Endothelial cell of umbilical vein (primary cell): ENCODE data around the gene CLRN1. TPM values are rescaled to one million over a fixed set of nuclear protein-coding genes. Genes with fewer than 3 reads are reported as not detected.

Source experiments
- BruUV-seq: library from RNA; stranded (reverse); fragments of 400-500 nt; replicated peaks from 2 replicates; lab custom pipeline; 2021; lab: Mats Ljungman, UMichigan
- CTCF ChIA-PET: fragments of 300-600, 350-600 bp; sonication (Branson Sonifier 250); formaldehyde crosslinking; loops from one replicate; lab custom pipeline; 2021; ENCODE audit warnings: antibody characterized with exemption, inconsistent platforms; lab: Charles Lee
- POLR2A ChIA-PET: fragments of 300-600, 350-600 bp; sonication (Branson Sonifier 250); formaldehyde crosslinking; loops from one replicate; lab custom pipeline; 2021; ENCODE audit warnings: antibody characterized with exemption, inconsistent platforms; lab: Charles Lee
- DNase-seq: peaks from one replicate; pipeline ENCODE4 v3.0.0-alpha.2; 2011; ENCODE audit warnings: low read depth, low spot score
- FAIRE-seq: peaks from 2 replicates; lab custom pipeline; 2011; peaks lifted over from hg19 to GRCh38; lab: Jason Lieb, UNC
- H2AFZ ChIP-seq: 2 replicates; pipeline ENCODE4 v1.6.0; 2012; ENCODE audit warnings: low read depth, low read length, control low read depth, inconsistent platforms
- H3K27ac ChIP-seq: 2 replicates; pipeline ENCODE4 v1.5.1; 2011; ENCODE audit warnings: low read depth, mild to moderate bottlenecking, control low read depth, low read length, moderate library complexity; ENCODE audit not compliant: insufficient read depth
- H3K27me3 ChIP-seq, 2 experiments: 2 replicates each; pipeline versions ENCODE4 v1.6.0 to v1.6.1; 2011; ENCODE audit warnings: low read length in 2 of 2, mixed read lengths in 1 of 2; ENCODE audit not compliant: control insufficient read depth in 2 of 2, insufficient read depth in 2 of 2
- H3K36me3 ChIP-seq, 2 experiments: 2 replicates in 1 of 2; 3 replicates in 1 of 2; pipeline ENCODE4 v1.5.1; 2011; ENCODE audit warnings: low read length in 2 of 2, mild to moderate bottlenecking in 1 of 2, moderate library complexity in 1 of 2; ENCODE audit not compliant: control insufficient read depth in 2 of 2, insufficient read depth in 2 of 2; ENCODE audit errors: extremely low read depth in 1 of 2
- H3K4me1 ChIP-seq: 3 replicates; pipeline ENCODE4 v1.5.1; 2011; ENCODE audit warnings: mild to moderate bottlenecking, low read length; ENCODE audit not compliant: control insufficient read depth, insufficient read depth; ENCODE audit errors: extremely low read depth
- H3K4me2 ChIP-seq: 2 replicates; pipeline ENCODE4 v1.6.1; 2011; ENCODE audit warnings: low read length, control low read depth, mixed read lengths; ENCODE audit not compliant: insufficient read depth
- H3K4me3 ChIP-seq, 3 experiments: fragments of 200-600 bp in 1 of 3; sonication (generic), shearing (Covaris generic) in 1 of 3; replicated peaks in 1 of 3; 2 replicates each; pipeline ENCODE4 v1.5.1; 2011 to 2016; ENCODE audit warnings: control low read depth in 3 of 3, low read length in 3 of 3, mild to moderate bottlenecking in 2 of 3, inconsistent platforms in 1 of 3, low read depth in 1 of 3, moderate library complexity in 1 of 3; ENCODE audit not compliant: insufficient read depth in 1 of 3
- H3K79me2 ChIP-seq: 2 replicates; pipeline ENCODE4 v1.6.0; 2012; ENCODE audit warnings: low read length, inconsistent platforms; ENCODE audit not compliant: control insufficient read depth, insufficient read depth
- H3K9ac ChIP-seq: replicated peaks from 2 replicates; pipeline ENCODE3; 2011; ENCODE audit warnings: low read length, control low read depth; ENCODE audit not compliant: insufficient read depth; ENCODE audit errors: extremely low read depth
- H3K9me1 ChIP-seq: replicated peaks from 3 replicates; pipeline ENCODE4 v1.6.0; 2011; ENCODE audit warnings: mild to moderate bottlenecking, low read length; ENCODE audit not compliant: control insufficient read depth, insufficient read depth; ENCODE audit errors: extremely low read depth
- H3K9me3 ChIP-seq: replicated peaks from 2 replicates; pipeline ENCODE4 v1.5.1; 2012; ENCODE audit warnings: low read length, inconsistent platforms; ENCODE audit not compliant: control insufficient read depth, insufficient read depth
- H4K20me1 ChIP-seq: replicated peaks from 2 replicates; pipeline ENCODE3; 2011; ENCODE audit warnings: mild to moderate bottlenecking, low read length; ENCODE audit not compliant: control insufficient read depth, insufficient read depth; ENCODE audit errors: extremely low read depth
- CTCF ChIP-seq, 2 donors: IDR thresholded peaks; 1 replicate in 1 of 2; 2 replicates in 1 of 2; pipeline ENCODE4 v1.5.1; 2011; ENCODE audit warnings: low read length in 2 of 2, mild to moderate bottlenecking in 2 of 2, moderate library complexity in 2 of 2, control low read depth in 1 of 2, inconsistent platforms in 1 of 2, low read depth in 1 of 2; ENCODE audit not compliant: insufficient read depth in 1 of 2; ENCODE audit errors: extremely low read depth in 1 of 2
- EZH2 ChIP-seq: IDR thresholded peaks from 2 replicates; pipeline ENCODE4 v1.6.1; 2012; ENCODE audit warnings: borderline replicate concordance, low read depth, mild to moderate bottlenecking, moderate library complexity, low read length, inconsistent platforms; ENCODE audit not compliant: severe bottlenecking
- FOS ChIP-seq: IDR thresholded peaks from 2 replicates; pipeline ENCODE4 v1.6.1; 2011; ENCODE audit warnings: mild to moderate bottlenecking, low read length, moderate library complexity, borderline replicate concordance; ENCODE audit not compliant: insufficient read depth
- GATA2 ChIP-seq: IDR thresholded peaks from 2 replicates; pipeline ENCODE4 v1.7.0; 2011; ENCODE audit warnings: low read depth, mild to moderate bottlenecking, moderate library complexity, mixed read lengths, low read length; ENCODE audit not compliant: insufficient read length, insufficient read depth
- JUN ChIP-seq: IDR thresholded peaks from 2 replicates; pipeline ENCODE4 v1.6.1; 2011; ENCODE audit warnings: borderline replicate concordance, low read depth; ENCODE audit not compliant: insufficient read length, insufficient read depth
- MAX ChIP-seq: IDR thresholded peaks from 2 replicates; pipeline ENCODE4 v1.6.1; 2011; ENCODE audit not compliant: insufficient read depth, insufficient read length
- MYC ChIP-seq: IDR thresholded peaks from one replicate; pipeline ENCODE4 v1.6.1; 2011; ENCODE audit warnings: mild to moderate bottlenecking, low read depth, low read length
- POLR2A ChIP-seq: IDR thresholded peaks from 2 replicates; pipeline ENCODE4 v1.6.1; 2012; ENCODE audit warnings: low read depth, mild to moderate bottlenecking, control low read depth, low read length
- POLR2AphosphoS5 ChIP-seq: IDR thresholded peaks from 2 replicates; pipeline ENCODE4 v1.6.1; 2012; ENCODE audit warnings: low read depth, mild to moderate bottlenecking, control low read depth, low read length, moderate library complexity; ENCODE audit not compliant: insufficient read depth
- dilution Hi-C: fragments of 300-500 bp; cut with MboI; formaldehyde crosslinking; loops from one replicate; pipeline ENCODE4 v1.15.0; 2019; ENCODE audit warnings: low sequenced_read_pairs; ENCODE audit not compliant: extremely low pct_ligation_motif_present
- intact Hi-C: fragments of 100-400 bp; cut with micrococcal nuclease; formaldehyde crosslinking; loops from one replicate; pipeline ENCODE4 v1.10.0; 2022
- polyA plus RNA-seq, 4 experiments: library from polyadenylated mRNA; depleted of rRNA in 3 of 4; stranded (reverse) in 3 of 4; unstranded in 1 of 4; fragments of >200 nt; gene quantifications; 2 replicates each; pipeline versions ENCODE4 v1.2.1 to v1.2.3, GENCODE V29; 2011 to 2012; ENCODE audit warnings: missing spikeins in 1 of 4
- total RNA-seq: library from RNA; stranded (reverse); gene quantifications from 2 replicates; pipeline ENCODE4 v1.2.3, GENCODE V29; 2021

The CLRN1 gene
- total and polyA plus RNA-seq, 2 donors (not counting 3 experiments of a cell fraction or from before 2014, with no cell fraction given) = not detected

- H3K9me1 ChIP-seq = no peaks in the 10 kb centered on the region
- no peak overlapping the region for H3K4me2 ChIP-seq
- no peak overlapping the region for H3K27ac ChIP-seq
- no TSS peak for BruUV-seq
- no peaks in the 10 kb centered on the region for H3K9me3 ChIP-seq
- POLR2A ChIA-PET = no interaction called here
- H3K27me3 ChIP-seq = peaks cover 6 to 12% of the 10 kb centered on the region in 2 experiments
- FAIRE-seq (no peak), DNase-seq (no peak)
- TF ChIP-seq EZH2 = no peak
- no peak for TF ChIP-seq CTCF (IDR thresholded peaks at IDR 0.05; ENCODE audit: extremely low read depth in 1 of 2, insufficient read depth in 1 of 2, low read depth in 1 of 2, low read length in 2 of 2)
- no peak for TF ChIP-seq POLR2A
- no peak for TF ChIP-seq MYC
- no peak for TF ChIP-seq FOS
- no peak for TF ChIP-seq JUN
- TF ChIP-seq GATA2 = no peak
- TF ChIP-seq MAX = no peak
- TF ChIP-seq POLR2AphosphoS5 = no peak
- H3K36me3 ChIP-seq = no peaks in the 10 kb centered on the region
- no peaks in the 10 kb centered on the region for H3K79me2 ChIP-seq
- intact Hi-C loops (no loop called here), dilution Hi-C loops (no loop called here)
- CTCF ChIA-PET = interaction anchor here (0.7 to 2.0 kb wide), 3 partner anchors 24 to 272 kb away, joined by 3 to 5 read pairs (median 3); no protein-coding TSS in a partner anchor
- H3K4me1 ChIP-seq = no peaks in the 10 kb centered on the region
- H4K20me1 ChIP-seq = no peaks in the 10 kb centered on the region
- no peak overlapping the region for H2AFZ ChIP-seq
- H3K9ac ChIP-seq = no peak overlapping the region
- no peak overlapping the region for H3K4me3 ChIP-seq
These were observed 93.4 kb downstream of the CLRN1 start for GRCh38 chr3:150878996-150879575.
